GM21515 (cell line): Measurements from ENCODE around the gene CAMKK2.
"Not testable (repeated sequence)": the region's sequence is repeated elsewhere in the genome, so short reads cannot be mapped to it uniquely, and the experiment has no call there.

Experiments
- ATAC-seq: cut with Tn5 transposase; IDR thresholded peaks from one replicate; pipeline ENCODE4 v1.9.1; 2021; ENCODE audit not compliant: unreplicated experiment

The CAMKK2 gene

GRCh38 chr12:121202407-121203355 lies 93.8 kb downstream of the CAMKK2 start:
- ATAC-seq = no peak

DNA sequence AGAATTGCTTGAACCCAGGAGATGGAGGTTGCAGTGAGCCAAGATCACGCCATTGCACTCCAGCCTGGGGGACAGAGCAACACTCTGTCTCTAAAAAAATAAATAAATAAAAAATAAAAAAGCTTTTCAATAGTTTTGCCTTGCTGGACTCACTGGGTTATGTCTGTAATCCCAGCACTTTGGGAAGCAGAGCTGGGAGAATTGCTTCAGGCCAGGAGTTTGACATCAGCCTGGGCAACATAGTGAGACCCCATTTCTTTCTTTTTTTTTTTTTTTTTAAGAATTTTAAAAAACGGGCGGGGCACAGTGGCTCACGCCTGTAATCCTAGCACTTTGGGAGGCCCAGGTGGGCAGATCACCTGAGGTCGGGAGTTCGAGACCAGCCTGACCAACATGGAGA lies 95.4 kb downstream of the CAMKK2 start:
- ATAC-seq = not testable (repeated sequence)

DNA sequence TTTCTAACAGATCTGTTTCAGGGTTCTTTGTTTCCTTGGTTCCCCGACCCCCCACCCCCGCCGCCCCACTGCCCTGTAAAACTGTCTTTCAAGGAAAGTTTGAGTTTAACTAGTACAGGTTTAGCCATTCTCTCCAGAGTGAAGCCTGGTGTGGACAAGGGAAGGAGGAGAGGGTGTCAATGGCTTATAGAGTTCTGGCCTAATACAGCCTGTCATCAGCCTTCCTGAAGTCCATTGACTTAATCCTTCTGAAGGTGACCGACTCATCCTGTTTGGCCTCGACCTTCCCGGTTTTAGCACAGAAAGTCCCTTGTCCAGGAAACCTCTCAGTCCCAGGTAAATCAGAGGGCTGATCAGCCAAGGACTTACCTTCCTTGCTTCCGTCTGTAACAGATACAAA lies 97.6 kb downstream of the CAMKK2 start:
- no peak for ATAC-seq

GRCh38 chr12:121196902-121197301 lies 99.6 kb downstream of the CAMKK2 start:
- ATAC-seq = no peak

DNA sequence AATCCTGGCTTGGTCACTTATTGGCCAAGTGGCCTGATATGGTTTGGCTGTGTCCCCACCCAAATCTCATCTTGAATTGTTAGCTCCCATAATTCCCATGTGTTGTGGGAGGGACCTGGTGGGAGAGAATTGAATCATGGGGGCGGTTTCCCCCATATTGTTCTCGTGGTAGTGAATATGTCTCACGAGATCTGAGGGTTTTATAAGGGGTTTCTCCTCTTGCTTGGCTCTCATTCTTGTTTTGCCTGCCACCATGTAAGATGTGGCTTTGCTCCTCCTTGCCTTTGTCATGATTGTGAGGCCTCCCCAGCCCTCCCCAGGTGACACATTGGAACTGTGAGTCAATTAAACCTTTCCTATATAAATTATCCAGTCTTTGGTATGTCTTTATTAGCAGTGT lies 105.4 kb downstream of the CAMKK2 start:
- ATAC-seq = no peak

DNA sequence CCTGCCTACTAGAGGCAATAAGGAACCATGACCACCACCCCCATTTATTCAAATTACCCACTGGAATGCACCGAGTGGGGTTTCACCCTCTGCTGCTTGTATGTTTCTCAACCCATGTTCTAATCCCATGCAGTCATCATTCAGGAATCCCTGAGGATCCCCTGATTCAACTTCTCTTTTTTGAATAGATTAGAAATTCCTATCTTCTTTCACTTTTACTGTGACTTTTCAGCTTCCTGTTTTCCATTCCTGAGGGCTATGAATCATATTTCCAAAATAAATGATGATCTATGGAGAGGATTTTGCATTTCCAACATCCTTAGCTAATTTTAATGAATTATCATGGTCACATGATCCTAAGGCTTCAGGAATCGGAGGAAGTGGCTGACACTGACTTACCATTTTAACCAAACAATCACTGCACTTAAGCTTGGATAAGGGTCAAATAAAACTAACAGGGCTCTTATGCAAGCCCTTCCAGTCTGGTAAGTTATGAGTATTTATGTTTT lies 105.9 kb downstream of the CAMKK2 start:
- no peak for ATAC-seq

DNA sequence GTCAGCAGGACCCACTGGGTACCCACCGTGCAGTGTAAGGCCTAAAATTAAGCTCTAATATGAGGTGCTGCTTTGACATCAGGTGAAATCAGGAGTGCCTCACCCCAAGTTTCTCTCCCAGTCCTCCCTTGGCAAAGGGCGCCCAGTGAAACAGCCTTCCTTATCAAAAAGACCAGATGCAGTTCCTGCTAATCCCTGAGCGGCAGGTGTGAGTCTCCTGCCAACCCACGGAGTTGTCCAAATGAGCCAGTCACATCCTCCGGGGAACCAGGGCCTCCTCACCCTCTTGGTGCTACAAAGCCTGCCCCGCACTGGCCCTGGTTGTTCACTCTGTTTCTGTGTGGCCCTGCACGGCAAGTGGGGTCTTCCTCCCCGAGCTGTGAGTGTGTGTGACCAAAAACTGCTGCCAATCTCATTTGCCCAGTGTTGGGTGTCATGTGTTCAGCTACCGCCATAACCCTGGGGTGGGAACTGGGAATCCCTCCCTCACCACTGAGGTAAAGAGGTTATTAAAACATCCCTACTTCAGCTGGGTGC lies 106.8 kb downstream of the CAMKK2 start:
- no peak for ATAC-seq

- no peak for ATAC-seq
These were observed 107.4 kb downstream of the CAMKK2 start for GRCh38 chr12:121189131-121189530.

- no peak for ATAC-seq
These were observed 108.3 kb downstream of the CAMKK2 start for GRCh38 chr12:121188227-121188626.
